DOHH2 (cell line): ENCODE data around the gene ERBB2.

Experiments used
- H3F3A ChIP-seq: fragments of 200-600 bp; sonication (generic), shearing (Covaris generic); 2 replicates; pipeline ENCODE4 v1.6.0; 2016; ENCODE audit warnings: antibody characterized with exemption, mild to moderate bottlenecking; ENCODE audit not compliant: control insufficient read depth, insufficient read depth
- H3K27ac ChIP-seq: fragments of 200-600 bp; sonication (generic); 2 replicates; pipeline ENCODE4 v1.5.1; 2014; ENCODE audit warnings: low read depth, mild to moderate bottlenecking, low read length, moderate library complexity
- H3K27me3 ChIP-seq: fragments of 200-600 bp; sonication (generic); 2 replicates; pipeline ENCODE4 v1.6.1; 2014; ENCODE audit warnings: mild to moderate bottlenecking, low read length, mixed read lengths; ENCODE audit not compliant: control insufficient read depth
- H3K36me3 ChIP-seq: fragments of 200-600 bp; sonication (generic); 2 replicates; pipeline ENCODE4 v1.6.1; 2014; ENCODE audit warnings: mild to moderate bottlenecking, low read length, moderate library complexity, mixed read lengths; ENCODE audit not compliant: control insufficient read depth
- H3K4me1 ChIP-seq: fragments of 200-600 bp; sonication (generic); 2 replicates; pipeline ENCODE4 v1.6.1; 2014; ENCODE audit warnings: mild to moderate bottlenecking, low read length, mixed read lengths; ENCODE audit not compliant: control insufficient read depth
- H3K4me2 ChIP-seq: fragments of 200-600 bp; sonication (generic); 2 replicates; pipeline ENCODE4 v1.6.0; 2014; ENCODE audit warnings: mild to moderate bottlenecking, low read length, moderate library complexity
- H3K4me3 ChIP-seq: fragments of 200-600 bp; sonication (generic); 2 replicates; pipeline ENCODE4 v1.5.1; 2014; ENCODE audit warnings: mild to moderate bottlenecking, low read length, mixed read lengths
- H3K79me2 ChIP-seq: fragments of 200-600 bp; sonication (generic); 2 replicates; pipeline ENCODE4 v1.6.1; 2014; ENCODE audit warnings: mild to moderate bottlenecking, low read length, mixed read lengths; ENCODE audit not compliant: control insufficient read depth
- H3K9me2 ChIP-seq: fragments of 200-600 bp; sonication (generic); replicated peaks from 2 replicates; pipeline ENCODE4 v1.6.1; 2014; ENCODE audit warnings: mild to moderate bottlenecking, low read length, mixed read lengths; ENCODE audit not compliant: control insufficient read depth
- H3K9me3 ChIP-seq: fragments of 200-600 bp; sonication (generic); 2 replicates; pipeline ENCODE4 v1.6.1; 2014; ENCODE audit warnings: antibody characterized with exemption, low read length, mixed read lengths; ENCODE audit not compliant: control insufficient read depth, insufficient read depth
- H4K20me1 ChIP-seq: fragments of 200-600 bp; sonication (generic); 2 replicates; pipeline ENCODE4 v1.6.0; 2014; ENCODE audit warnings: low read depth, mild to moderate bottlenecking, antibody characterized with exemption, low read length, moderate library complexity; ENCODE audit not compliant: control insufficient read depth, insufficient read depth
- EZH2phosphoT487 ChIP-seq: fragments of 200-600 bp; sonication (generic); IDR thresholded peaks from 2 replicates; pipeline ENCODE4 v1.6.1; 2017; ENCODE audit warnings: borderline replicate concordance, mild to moderate bottlenecking, antibody characterized with exemption, low read length, moderate library complexity, mixed read lengths
- TF ChIP-seq, protein P1 (sequence below): fragments of 200-600 bp; sonication (generic); IDR thresholded peaks from one replicate; pipeline ENCODE4 v1.5.1; 2014; ENCODE audit warnings: antibody characterized with exemption, mild to moderate bottlenecking, low read depth, low read length; ENCODE audit not compliant: poor library complexity, severe bottlenecking

The ERBB2 gene

GRCh38 chr17:39699818-39700147, at the start of gene ERBB2:
Gene ERBB2, plus strand, starts transcription at chr17:39700064. Its CDS starts 175 bp downstream, at chr17:39700239.
- Histone ChIP-seq H3K4me3 (no peak within 1 kb of the TSS), H3K27me3 (peaks cover 19% of the 10 kb centered on the region), H3K79me2 (no peaks in the 10 kb centered on the region), H3K9me2 (no peaks in the 10 kb centered on the region), H3K27ac (no peak within 1 kb of the TSS), H3K4me2 (no peak within 1 kb of the TSS), H3K4me1 (peaks cover 4% of the 10 kb centered on the region; the same call in 1 of the 2 replicates), H3K36me3 (no peaks in the 10 kb centered on the region), H3F3A (0 out of 2 replicates have a peak, but pooled peaks cover 2% of the 10 kb centered on the region), H3K9me3 (no peaks in the 10 kb centered on the region), H4K20me1 (no peaks in the 10 kb centered on the region)
- TF ChIP-seq, protein P1, sequence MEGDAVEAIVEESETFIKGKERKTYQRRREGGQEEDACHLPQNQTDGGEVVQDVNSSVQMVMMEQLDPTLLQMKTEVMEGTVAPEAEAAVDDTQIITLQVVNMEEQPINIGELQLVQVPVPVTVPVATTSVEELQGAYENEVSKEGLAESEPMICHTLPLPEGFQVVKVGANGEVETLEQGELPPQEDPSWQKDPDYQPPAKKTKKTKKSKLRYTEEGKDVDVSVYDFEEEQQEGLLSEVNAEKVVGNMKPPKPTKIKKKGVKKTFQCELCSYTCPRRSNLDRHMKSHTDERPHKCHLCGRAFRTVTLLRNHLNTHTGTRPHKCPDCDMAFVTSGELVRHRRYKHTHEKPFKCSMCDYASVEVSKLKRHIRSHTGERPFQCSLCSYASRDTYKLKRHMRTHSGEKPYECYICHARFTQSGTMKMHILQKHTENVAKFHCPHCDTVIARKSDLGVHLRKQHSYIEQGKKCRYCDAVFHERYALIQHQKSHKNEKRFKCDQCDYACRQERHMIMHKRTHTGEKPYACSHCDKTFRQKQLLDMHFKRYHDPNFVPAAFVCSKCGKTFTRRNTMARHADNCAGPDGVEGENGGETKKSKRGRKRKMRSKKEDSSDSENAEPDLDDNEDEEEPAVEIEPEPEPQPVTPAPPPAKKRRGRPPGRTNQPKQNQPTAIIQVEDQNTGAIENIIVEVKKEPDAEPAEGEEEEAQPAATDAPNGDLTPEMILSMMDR, result no peak
- no peak for TF ChIP-seq EZH2phosphoT487

GRCh38 chr17:39650121-39650579, 49.7 kb upstream of the ERBB2 start:
- Histone ChIP-seq H3K4me3 (no peak overlapping the region), H4K20me1 (0 out of 2 replicates have a peak, but pooled peaks cover under 1% of the 10 kb centered on the region), H3K79me2 (peaks cover 24% of the 10 kb centered on the region), H3K4me1 (no peaks in the 10 kb centered on the region; the same call in 1 of the 2 replicates), H3K27ac (no peak overlapping the region), H3K4me2 (no peak overlapping the region), H3K9me3 (no peaks in the 10 kb centered on the region), H3F3A (no peaks in the 10 kb centered on the region), H3K27me3 (no peaks in the 10 kb centered on the region), H3K36me3 (peaks cover 4% of the 10 kb centered on the region; the same call in 1 of the 2 replicates), H3K9me2 (no peaks in the 10 kb centered on the region)
- no peak for TF ChIP-seq EZH2phosphoT487
- TF ChIP-seq, protein P1, result no peak

- H3K4me2 ChIP-seq, result no peak overlapping the region
- no peak overlapping the region for H3K4me3 ChIP-seq
- no peaks in the 10 kb centered on the region for H3K27me3 ChIP-seq
- H3K9me2 ChIP-seq, result no peaks in the 10 kb centered on the region
- H4K20me1 ChIP-seq, result no peaks in the 10 kb centered on the region
- H3K79me2 ChIP-seq, result peaks cover 15% of the 10 kb centered on the region
- no peak for TF ChIP-seq EZH2phosphoT487
- TF ChIP-seq, protein P1, result no peak
- no peaks in the 10 kb centered on the region; the same call in 1 of the 2 replicates for H3K4me1 ChIP-seq
- no peaks in the 10 kb centered on the region for H3F3A ChIP-seq
- no peak overlapping the region for H3K27ac ChIP-seq
- no peaks in the 10 kb centered on the region for H3K9me3 ChIP-seq
- H3K36me3 ChIP-seq, result peaks cover 4% of the 10 kb centered on the region; the same call in 1 of the 2 replicates
Observed at GRCh38 chr17:39651923-39652586, 47.8 kb upstream of the ERBB2 start.
